Stimulated activated CD4-positive, alpha-beta T cell treated with anti-CD3 and anti-CD28 coated beads, TNF-alpha, amount 100 ng/mL, for 4 hours (primary cell): ENCODE measurements around the gene KIAA0232.
"Not testable (repeated sequence)": the region's sequence is repeated elsewhere in the genome, so short reads cannot be mapped to it uniquely, and the experiment has no call there.

ENCODE experiments used
- DNase-seq, 3 experiments: peaks; one replicate each; pipeline ENCODE4 v3.0.0-alpha.2; 2020; ENCODE audit warnings: low read depth in 3 of 3

Gene KIAA0232

DNA sequence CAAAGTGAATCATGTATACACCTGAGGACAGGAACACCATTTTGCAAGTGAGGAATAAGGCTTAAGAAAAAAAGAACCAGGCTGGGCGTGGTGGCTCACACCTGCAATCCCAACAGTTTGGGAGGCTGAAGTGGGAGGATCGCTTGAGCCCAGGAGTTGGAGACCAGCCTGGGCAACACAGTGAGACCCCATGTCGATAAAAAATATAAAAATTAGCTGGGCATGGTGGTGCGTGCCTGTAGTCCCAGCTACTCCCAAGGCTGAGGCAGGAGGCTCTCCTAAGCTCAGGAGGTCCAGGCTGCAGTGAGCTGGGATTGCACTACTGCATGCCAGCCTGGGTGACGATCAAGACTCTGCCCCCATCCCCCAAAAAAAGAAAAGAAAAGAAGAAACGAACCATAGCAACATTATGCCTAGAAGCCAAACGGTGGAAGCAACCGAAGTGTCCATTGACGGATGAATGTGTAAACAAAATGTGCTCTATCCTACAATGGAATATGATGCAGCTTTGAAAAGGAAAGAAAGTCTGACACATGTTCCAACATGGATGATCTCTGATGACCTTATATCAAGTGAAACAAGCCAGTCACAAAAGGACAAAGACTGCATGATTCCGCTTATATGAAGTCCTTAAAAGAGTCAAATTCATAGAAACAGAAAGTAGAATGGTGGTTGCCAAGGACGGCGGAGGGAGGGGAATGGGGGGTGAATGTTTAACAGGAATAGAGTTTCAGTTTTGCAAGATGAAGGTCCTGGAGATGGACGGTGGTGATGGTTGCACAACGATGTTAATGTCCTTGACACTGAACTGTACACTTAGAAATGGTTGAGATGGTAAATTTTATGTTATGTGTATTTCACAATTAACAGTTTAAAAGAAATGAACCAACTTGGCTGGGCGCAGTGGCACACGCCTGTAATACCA is 8.6 kb upstream of the KIAA0232 start:
- no peak for DNase-seq

DNA sequence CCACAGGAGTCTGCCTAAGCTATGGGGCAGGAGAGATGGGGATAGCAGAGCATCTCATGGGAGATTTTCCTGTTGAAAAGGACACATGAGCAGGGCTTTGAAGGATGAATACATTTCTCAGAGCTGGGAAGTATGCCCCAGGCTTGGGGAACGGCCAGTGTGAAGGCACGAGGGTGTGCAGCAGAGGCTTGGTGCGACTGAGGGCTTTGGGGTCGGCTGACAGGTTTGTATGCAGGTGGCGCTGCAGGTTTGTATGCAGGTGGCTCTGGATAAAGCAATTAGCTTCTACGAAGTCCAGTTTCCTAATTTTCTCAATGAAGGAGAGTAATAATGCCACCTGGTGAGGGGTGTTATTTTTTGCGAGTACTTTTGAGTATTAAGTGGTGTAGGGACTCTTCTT is 6.8 kb upstream of the KIAA0232 start:
- DNase-seq: no peak

DNA sequence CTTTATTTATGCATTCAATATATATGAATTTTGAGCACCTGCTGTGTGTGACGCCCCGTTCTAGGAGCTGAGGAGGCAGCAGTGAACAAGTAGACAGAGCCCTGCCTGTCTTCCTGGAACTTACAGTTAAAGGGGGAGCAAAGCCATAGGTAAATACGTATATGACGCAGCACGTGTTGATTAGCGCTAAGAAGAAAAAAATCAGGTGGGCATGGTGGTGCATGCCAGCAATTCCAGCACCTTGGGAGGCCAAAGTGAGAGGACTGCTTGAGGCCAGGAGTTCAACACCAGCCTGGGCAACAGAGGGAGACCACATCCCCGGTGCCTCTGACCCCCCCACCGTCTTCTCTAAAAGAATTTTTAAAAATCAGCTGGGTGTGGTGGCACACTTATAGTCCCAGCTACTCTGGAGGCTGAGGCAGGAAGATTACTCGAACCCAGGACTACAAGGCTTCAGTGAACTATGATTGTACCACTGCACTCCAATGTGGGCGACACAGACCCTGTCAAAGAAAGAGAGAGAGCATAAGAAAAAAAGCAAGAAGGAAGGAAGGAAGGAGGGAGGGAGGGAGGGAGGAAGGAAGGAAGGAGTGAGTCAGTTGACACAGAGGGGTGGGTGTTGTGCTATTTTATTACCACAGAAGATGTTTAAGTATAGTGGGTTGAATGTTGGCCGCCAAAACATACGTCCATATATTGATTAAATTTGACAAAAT is 5.4 kb upstream of the KIAA0232 start:
- DNase-seq: no peak

DNA sequence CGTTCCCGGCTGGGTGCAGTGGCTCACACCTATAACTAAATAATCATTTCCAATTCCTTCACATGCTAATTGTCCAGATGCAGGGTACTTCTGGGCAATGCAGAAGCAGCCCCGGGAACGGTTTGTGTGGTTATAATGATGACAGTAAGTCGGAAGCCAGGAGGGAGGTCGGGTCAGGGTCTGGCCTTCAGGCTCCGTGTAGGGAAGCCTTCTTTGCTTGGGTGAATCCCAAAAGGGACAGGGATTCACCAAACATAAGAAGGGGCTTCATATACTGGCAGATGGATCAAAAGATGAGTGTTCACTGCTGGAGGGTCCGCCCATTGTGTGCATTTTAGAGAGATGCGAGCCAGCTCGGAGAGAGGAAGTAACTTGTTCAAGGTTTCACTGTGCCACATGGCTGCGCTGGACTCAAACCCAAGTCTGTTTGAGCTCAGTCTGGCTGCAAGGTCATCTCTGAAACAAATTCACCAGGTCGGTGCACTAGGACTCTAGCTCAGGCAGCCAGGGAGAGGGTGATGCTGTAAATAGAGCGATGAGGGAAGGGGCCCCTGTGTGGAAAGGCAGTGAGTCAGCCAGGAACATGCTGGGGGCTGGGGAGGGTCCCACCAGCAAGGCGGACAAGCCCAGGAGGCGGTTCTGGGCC is 4.8 kb upstream of the KIAA0232 start:
- no peak for DNase-seq

DNA sequence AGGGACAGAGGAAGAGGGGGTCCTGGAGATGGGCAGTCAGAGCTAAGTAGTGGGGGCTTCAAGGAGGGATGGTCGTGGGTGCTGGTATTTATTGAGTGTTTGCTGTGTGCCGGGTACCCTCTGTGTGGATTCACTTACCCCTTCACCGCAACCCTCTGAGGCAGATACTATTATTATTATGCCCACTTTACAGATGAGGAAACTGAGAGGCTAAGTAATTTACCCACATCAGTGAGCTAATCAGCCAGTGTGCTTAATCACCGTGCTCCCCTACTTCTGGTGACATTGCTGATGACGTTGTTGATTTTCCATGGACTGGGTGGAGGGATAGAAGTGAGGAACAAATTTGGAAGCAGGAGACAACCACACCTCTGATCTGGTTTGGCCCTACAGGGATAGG is 4.1 kb upstream of the KIAA0232 start:
- no peak for DNase-seq

DNA sequence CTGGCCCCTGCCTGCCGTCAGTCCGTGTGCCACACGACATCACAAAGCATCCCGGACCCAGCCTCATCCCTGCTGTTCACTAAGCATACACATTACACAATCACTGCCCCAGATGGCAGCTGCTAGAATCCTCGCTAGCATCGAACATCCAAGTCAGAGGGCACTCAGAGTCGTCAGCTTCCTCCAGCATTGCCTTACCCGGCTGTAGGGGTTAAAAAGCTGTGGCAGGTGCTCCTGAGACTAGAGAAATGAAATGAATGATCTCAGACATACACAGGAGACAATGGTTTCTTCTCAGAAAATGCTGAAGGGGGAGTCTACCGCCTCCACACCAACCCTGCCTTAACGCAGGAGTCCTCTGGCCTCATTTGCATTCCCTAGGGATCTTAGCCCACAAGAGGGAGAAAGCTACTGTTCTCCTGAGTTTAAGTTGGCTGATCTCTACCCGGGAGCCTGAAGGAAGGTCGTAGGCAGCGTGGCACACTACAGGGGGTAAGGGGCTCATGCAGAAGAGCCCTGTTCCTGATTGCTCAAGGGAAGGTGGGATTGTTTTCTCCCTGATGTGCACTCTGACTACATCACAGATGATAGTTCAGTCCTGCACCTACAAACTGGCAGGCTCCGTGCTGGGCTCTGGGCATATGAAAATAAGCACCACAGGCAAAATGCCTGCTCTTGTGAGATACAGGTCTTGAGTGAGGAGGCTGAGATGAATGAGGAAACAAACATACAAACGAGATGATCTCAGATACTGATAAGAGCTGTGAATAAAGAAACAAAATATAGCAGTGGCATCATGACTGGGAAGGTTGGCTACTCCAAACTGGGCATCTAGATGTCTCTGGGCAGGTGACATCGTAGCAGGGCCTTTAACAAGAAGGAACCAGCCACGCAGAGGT is 2.6 kb upstream of the KIAA0232 start:
- no peak for DNase-seq

DNA sequence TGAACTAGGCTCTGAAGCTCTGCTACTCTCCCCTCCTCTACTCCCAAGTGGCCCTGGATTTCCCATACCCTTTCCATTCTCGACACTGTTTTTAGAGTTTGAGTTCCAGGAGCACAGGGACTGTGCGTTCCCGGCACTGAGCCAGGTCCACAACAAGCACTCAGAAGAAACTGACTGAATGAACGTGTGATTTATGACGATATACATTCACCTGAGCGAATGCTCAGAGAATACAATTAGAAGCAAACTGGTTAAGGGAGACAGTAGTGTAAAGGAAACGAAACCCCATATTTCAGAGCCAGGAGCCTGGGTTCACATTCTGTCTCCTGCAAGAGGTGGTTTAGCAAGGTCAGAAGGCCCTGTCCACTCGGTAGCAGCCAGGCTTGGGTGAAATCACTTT is 1.4 kb upstream of the KIAA0232 start:
- no peak for DNase-seq

DNA sequence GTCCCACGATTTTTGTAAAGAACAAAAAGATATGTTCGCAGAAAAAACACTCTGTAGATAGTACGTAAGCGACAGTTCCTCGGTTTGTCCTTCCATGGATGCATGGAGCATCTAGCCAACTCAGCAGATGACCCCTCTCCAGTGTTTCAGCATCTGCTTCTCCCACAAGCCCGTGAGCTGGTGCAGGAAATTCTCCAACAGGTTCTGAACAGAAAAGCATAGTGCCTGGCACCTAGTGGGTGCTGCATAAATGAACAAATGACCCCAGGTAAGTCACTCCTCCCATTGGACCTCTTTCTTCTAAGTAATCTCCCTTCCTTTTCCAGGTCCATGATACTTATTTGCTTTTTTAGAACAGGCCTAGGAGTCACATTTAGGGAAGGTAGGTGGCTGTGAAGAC is 966 bp upstream of the KIAA0232 start:
- DNase-seq: no peak

DNA sequence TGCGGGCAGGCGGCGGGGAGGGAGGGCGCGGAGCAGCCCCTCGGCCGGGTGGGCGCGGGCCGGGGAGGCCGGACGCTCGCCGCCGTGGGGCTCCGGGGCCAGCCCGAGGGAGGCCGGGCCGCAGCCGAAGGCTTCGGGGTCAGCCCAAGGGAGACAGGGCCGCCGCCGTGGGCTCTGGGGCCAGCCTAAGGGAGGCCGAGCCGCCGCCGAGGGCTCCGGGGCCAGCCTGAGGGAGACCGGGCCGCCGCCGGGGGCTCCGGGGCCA is 251 bp downstream of the KIAA0232 start:
- no peak for DNase-seq

DNA sequence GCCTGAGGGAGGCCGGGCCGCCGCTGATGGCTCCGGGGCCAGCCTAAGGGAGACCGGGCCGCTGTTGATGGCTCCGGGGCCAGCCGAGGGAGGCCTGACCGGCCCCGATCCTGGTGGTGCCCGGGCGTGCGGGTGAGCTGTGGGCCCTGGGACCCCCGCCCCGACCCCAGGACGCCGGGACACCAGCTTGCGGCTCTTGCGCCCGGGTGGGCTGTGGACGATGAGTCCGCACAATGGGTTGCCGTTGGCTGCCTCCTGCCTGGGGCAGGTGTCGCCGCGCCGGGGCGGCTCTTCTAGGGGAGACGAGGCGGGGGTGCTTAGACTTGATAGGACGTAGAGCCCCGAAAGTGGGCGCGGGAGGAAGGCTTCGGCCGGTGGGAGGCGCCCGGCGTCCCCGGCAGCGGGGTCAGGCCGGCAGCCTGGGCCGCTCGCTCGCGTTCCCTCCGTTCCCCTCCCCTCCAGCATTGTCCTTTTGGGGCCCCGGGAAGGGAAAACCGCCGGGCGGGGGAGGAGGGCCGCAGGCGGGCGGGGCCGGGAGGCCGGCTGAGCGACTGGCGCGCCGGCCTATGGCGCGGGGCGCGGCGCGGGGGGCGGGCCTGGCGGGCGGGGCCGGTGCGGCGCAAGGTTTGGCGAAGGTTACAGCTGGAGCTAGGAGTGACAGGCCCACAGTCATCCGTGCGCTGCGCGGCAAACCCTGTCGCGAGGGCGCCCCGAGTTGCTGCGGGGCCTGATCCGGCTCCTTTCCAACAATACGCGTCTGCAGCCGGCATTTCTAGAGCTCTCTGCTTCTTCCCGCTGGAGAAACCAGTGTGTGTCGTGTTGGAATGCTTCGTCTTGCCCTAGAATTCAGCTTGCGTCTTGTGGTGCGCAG is 819 bp downstream of the KIAA0232 start:
- peak; percentile 81 to 84 (median 83) for DNase-seq

DNA sequence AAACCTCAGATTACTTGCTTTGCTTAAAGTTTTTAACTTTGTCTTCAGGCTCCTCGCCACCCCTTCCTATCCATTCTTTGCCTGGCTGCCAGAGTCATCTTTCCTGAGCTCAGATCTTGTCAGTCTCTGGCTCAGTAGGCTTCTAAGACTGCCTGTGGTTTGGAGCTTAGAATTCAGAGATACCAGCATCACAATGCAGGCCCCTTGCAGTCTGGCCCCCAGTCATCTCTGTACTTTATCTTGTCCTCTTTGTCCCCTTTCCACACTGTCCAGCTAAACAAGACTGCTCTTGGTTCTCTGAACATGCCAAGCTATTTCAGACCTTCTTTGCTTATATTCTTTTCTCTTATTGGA is 3.0 kb downstream of the KIAA0232 start:
- no peak for DNase-seq

DNA sequence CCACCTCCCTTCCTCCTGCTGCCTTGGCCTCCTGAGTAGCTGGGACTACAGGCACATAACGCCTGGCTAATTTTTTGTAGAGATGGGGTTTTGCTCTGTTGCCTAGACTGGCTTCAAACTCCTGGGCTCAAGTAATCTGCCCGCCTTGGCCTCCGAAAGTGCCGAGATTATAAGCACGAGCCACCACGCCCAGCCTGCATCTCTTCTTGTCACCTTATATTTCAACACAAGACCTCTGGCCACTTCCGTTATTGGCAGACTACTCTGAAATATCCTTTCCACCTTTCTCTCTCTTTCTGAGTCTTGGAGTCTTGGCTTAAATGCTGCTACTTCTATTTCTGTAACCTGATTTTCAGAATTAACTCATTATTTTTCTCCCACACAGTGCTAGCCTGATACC is 5.6 kb downstream of the KIAA0232 start:
- DNase-seq: no peak

DNA sequence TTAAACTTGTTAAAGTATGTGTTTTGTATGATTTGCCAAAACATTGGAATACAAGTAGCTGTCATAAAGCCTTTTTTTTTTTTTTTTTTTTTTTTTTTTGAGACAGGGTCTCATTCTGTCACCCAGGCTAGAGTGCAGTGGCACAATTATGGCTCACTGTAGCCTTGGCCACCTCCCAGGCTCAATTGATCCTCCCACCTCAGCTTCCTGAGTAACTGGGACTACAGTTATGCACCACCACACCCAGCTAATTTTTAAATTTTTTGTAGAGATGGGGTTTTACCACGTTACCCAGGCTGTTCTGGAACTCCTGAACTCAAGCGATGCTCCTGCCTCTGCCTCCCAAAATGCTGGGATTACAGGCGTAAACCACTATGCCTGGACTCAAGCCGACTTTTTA is 8.7 kb downstream of the KIAA0232 start:
- DNase-seq: not testable (repeated sequence)

DNA sequence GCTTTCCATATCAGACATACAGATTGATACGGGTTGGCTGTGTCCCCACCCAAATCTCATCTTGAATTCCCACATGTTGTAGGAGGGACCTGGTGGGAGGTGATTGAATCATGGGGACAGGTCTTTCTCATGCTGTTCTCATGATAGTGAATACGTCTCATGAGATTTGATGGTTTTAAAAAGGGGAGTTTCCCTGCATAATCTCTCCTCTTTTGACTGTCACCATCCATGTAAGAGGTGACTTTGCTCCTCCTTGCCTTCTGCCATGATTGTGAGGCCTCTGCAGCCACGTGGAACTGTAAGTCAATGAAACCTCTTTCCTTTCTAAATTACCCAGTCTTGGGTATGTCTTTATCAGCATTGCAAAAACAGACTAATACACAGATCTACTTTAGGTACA is 9.3 kb downstream of the KIAA0232 start:
- DNase-seq: not testable (repeated sequence)

DNA sequence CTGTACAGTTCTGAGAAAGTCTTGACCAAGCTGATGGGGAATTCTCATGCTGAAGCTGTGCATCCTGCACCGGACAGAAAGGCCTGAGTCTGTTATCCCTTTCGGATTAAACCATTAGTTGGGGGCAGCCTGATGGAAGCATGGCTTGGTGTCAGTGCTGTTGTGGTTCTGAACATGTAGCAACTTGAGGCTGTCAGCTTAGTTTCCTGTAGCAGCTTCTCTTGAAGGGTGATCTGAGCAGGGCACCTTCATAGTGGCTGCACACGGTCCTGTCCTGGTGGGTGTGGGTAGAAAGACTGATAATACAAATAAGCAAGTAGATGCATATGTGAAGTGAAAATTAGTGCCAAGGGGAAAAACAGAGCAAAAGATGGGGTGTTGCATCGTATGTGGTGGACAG is 11.7 kb downstream of the KIAA0232 start:
- no peak for DNase-seq

DNA sequence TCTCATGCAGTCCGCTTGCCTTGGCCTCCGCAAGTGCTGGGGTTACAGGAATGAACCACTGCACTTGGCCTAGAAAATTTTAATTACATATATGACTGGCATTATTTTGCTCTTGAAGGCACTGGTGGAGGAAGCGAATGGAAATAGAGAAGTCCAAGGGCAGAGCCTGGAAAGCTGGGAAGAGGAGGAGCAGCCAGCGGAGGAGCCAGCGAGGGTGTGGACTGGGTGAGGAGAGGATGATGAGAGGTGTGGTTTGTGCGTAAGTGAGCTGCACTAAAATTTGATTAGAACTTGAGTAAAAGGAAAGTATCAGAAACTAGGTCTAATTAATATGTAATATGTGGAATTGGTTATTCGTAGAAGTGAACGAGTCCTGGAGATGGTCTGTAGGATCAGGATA is 13.3 kb downstream of the KIAA0232 start:
- no peak for DNase-seq

DNA sequence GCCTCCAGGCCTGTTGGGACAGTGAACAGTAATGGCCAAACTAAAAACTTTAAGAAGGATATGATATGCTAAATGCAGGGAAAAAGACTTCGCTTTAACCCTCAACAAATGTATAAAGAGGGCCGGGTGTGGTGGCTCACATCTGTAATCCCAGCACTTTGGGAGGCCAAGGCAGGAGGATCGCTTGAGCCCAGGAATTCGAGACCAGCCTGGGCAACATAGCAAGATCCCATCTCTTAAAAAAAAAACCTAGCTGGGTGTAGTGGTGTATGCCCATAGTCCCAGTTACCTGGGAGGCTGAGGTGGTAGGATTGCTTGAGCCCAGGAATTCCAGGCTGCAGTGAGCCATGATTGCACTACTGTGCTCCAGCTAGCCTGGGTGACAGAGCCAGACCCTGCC is 14.8 kb downstream of the KIAA0232 start:
- DNase-seq: not testable (repeated sequence)

DNA sequence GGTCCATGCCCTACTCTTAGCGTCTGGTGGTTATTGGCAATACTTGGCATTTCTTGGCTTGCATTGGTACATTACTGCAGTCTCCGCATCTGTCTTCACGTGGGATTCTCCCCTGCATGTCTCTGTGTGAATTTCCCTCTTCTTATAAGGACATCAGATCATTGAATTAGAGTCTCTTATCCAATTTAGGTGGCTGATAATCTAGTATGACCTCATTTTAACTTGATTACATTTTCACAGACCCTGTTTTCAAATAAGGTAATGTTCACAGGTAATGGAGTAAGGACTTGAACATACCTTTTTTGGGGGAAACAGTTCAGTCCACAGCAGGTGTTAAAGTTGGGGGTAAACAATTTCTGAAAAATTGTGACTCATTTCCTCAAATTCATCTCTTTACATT is 16.6 kb downstream of the KIAA0232 start:
- DNase-seq: no peak

DNA sequence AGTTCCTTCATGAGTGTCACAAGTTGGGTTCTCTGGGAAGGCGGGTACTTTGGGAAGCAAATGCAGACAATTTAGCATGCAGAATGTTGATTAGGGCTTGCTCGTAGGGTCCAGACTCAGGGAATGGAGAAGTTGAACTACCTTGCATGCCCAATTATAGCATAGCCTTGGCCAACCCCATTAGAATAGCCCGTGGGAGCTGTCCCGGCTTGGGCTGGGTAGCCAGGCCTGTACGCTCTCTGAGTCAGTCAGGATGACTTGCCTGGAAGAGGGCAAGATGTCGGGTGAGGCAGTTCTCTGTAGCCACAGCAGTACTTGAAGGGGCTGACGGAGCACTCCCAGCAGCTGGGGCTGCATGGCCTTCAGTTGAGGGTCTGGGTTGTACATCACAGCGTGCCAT is 19.5 kb downstream of the KIAA0232 start:
- no peak for DNase-seq

DNA sequence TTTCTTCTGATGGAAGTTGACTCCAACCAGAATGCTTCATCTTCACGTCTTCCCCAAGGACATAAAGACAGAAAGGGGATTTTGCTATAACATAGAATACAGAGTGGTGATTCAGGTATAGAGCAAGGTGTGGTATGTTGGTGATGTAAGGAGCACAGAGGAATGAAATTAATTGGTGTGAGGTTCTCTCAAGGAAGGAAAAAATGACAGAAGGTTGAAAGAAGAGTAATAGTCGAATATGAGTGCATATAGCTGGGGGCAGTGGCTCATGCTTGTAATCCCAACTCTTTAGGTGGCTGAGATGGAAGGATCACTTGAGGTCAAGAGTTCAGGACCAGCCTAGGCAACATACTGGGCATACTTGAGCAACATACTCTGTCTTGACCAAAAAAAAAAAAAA is 20.1 kb downstream of the KIAA0232 start:
- DNase-seq: no peak

DNA sequence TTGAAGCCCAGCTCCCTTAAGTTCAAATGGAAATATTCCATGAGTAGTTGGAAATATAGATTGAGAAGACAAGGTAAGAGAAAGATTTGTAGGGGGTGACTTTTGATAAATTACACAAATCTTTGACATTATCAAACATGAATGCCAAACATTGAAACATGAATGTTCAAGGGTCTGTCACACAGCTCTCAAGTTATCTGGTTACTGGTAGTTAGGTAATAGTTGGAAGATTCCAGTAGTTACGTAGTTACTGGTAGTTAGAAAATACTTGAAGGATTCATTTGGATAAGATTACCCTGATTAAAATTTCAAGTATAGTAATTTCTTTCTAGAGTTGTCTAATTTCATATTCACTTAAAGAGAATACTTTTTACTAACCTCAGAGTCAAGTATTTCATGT is 20.7 kb downstream of the KIAA0232 start:
- no peak for DNase-seq
